ENCODE results near the gene WDFY3.

The WDFY3 gene

DNA sequence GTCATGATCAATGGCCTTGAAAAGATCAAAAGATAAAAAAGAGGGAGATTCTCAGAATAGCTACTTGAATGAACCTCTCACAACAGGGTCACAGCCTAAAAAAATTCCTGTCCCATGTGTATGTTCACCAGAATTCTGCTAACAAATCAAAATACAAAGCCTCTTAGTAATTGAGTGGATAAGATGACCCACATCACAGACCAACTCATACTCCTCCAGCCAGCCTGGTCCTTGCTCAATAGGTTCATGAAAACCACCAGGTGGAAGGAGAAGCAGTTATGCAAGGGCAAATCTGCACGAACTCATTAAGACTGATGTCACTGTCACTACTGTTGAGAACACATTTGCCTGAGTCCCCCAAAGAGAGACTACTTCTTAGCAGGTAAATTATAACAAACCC, 21.5 kb downstream of the WDFY3 start:
- DNase-seq = no peak

DNA sequence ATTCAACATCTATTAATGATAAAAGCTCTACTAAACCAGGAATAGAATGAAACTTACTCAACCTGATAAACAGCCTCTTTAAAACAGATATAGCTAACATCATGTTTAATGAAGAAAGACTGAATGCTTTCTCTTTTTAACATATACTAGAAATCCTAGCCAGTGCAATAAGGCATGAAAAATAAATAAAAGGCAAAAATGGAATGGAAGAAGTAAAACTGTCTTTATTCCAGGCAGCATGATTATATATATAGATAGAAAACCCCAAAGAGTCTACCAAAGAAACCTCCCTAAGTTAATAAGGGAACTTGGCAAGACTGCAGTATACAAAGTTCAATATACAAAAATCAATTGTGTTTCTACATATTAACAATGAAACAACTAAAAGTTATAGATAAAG, 25.5 kb downstream of the WDFY3 start:
- no peak for DNase-seq

- no peak for DNase-seq
These were observed 27.4 kb downstream of the WDFY3 start for GRCh38 chr4:84939113-84939512.

GRCh38 chr4:84938316-84938715, 28.2 kb downstream of the WDFY3 start:
- peak; percentile 51 for DNase-seq

- DNase-seq = no peak
These were observed 29.0 kb downstream of the WDFY3 start for GRCh38 chr4:84937381-84937977.

DNA sequence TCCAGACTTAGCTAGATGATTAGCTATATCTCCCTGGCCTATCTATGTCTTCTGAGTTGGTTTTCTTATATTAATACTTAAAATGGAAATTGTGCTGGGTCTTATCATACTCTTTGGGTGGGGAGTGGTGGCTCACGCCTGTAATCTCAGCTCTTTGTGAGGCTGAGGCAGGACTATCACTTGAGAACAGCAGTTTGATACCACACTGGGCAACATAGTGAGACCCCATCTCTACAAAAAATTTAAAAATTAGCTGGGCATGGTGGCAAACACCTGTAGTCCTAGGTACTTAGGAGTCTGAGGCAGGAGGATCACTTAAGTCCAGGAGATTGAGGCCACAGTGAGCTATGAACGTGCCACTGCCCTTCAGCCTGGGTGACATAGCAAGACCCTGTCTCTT, 30.4 kb downstream of the WDFY3 start:
- DNase-seq = no peak

- DNase-seq = no peak
These were observed 34.0 kb downstream of the WDFY3 start for GRCh38 chr4:84932462-84932861.

DNA sequence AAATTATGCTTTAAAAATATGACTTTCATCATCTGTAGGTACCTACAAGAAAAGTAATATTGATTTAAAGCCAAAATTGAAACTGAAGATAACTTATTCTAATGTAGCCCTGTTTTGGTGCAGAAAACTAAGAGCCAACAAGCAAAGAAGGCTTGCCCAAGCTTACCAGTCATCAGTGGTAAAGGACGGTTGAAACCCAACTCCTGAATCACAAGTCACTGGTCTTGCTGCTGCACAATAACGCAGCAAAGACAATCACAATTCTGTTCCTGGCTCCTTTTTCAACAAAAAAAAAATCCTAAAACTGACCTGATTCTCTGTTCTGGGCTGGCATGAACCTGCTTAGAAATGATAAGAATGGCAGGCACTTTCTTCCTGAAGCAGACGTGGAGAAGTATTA, 34.5 kb downstream of the WDFY3 start:
- DNase-seq = no peak

- no peak for DNase-seq
These were observed 35.2 kb downstream of the WDFY3 start for GRCh38 chr4:84931274-84931673.

- no peak for DNase-seq
These were observed 38.4 kb downstream of the WDFY3 start for GRCh38 chr4:84928089-84928488.

DNA sequence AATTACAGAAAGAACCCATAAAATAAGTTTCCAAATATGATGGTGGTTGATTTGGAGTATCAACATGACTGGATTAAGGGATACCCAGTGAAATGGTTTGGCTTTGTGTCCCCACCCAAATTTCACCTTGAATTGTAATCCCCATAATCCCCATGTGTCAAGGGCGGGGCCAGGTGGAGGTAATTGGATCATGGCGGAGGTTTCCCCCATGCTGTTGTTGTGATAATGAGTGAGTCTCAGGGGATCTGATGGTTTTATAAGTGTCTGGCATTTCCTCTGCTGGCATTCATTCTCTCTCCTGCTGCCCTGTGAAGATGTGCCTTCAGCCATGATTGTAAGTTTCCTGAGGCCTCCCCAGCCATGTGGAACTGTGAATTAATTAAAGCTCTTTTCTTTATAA, 39.1 kb downstream of the WDFY3 start:
- DNase-seq = no peak

DNA sequence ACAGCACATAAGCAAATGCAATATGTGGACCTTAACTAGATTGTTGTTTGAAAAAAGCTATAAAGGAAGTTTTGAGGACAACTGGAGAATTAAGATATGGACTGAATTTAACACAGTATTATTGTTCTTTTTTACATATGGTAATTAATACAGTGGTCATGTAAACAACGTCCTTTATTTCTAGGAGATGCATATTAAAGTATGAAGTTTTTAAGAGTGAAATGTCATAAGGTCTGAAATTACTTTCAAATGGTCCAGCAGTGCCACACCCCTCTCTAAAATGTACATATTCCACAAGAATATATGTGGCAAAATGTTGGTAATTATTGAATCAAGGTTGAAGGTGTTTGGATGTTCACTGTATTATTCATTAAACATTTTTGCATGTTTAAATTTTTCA, 40.9 kb downstream of the WDFY3 start:
- no peak for DNase-seq

GRCh38 chr4:84924434-84924833, 42.1 kb downstream of the WDFY3 start:
- DNase-seq = no peak

DNA sequence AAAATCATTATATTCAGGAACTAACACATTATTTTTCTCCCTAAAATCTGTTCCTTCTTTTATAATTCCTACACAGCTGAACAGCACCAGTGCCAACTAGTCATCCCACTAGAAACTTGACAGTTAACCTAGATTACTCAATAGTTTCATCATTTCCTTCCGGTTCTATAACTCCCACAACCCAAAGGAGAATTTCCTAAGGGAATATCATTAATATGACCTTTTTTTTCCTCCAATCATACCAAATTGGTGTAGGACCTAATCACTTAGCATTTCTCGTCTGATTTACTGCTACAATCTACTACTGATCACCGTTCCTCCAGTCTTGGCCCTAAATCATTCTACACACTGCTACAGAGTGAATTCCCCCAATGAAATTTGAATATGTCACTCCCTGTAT, 45.9 kb downstream of the WDFY3 start:
- peak; percentile 75 for DNase-seq

DNA sequence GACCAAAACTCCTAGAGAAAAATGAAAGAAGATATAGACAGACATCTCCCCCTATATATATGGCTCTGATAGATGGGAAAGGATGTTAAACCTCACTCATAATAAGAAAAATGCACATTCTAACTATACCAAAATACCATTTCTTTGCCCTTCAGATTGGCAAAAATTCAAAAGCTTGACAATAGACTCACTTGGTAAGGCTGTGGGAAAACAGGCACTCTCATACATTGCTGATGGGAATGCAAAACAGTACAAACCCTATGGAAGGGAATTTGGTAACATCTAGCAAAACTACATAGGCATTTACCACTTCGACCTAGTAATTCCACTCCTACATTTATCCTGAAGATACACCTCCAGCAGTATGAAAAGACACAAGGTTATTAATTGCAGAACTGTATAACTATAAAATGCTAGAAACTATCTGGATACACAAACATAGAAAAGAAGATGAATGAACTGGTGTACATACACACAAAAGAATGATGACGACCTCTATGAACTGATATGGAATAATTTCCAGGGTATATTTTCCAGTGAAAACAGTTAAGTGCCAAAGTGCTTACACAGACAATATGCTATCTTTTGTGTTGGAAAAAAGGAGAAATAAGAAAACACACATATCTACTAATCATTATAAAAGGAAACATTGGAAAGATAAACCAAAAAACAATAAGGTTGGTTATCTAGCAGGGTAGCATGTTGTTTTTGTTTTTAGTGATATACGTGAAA, 48.5 kb downstream of the WDFY3 start:
- DNase-seq = no peak

GRCh38 chr4:84917086-84917821, 49.2 kb downstream of the WDFY3 start:
- no peak for DNase-seq

DNA sequence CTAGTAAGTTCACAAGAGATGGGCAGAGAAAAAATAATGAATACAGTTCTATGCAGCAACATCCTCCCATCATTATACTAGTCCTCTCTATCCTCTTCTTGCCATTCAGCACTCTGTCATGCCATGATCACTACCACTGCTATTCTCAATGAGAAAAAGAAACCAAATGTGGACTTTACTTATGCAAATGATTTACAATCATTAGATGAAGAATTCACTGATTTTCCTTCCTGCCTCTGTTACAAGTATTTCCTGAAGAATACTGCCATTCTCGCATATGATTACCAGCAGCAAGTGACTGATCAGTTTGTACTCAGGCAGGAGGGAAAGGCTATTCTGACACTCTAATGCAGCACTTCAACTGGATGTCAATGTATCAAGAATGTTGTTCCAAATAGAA, 50.3 kb downstream of the WDFY3 start:
- no peak for DNase-seq

DNA sequence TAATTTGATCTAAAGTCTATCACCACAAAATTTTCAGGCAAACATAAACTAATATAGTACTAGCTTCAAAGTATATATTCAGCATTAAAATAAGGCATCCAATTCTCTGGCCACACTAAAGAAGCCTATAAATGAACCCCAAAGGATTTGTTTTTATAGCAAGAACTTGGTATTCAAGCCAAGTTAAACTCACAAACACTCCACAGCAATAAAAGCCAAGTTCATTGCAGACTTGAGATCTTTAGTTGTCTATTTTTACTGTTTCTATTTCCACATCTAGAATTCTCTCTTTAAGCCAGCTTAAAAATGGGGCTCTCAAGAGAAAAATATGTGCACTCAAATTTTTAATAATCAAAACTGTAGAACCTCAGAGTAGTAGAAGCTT, 51.1 kb downstream of the WDFY3 start:
- DNase-seq = no peak

- DNase-seq = no peak
These were observed 51.6 kb downstream of the WDFY3 start for GRCh38 chr4:84914686-84915395.

DNA sequence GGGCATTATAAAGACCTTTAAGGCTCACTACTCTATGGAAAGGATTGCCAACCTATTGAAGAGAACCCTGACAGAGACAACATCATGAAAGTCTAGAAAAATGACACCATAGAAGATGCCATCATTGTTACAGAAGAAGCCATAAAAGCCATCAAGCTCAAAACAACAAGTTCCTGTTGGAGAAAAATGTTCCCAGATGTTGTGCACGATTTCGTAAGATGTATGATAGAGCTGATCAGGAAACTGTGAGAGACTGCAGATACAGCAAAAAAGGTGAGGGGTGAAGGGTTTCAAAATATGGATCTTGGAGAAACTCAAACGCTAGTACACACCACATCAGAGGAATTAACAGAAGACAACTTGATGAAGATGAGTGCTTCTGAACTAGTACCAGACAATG, 53.3 kb downstream of the WDFY3 start:
- no peak for DNase-seq

GRCh38 chr4:84912741-84913140, 53.7 kb downstream of the WDFY3 start:
- DNase-seq = no peak

DNA sequence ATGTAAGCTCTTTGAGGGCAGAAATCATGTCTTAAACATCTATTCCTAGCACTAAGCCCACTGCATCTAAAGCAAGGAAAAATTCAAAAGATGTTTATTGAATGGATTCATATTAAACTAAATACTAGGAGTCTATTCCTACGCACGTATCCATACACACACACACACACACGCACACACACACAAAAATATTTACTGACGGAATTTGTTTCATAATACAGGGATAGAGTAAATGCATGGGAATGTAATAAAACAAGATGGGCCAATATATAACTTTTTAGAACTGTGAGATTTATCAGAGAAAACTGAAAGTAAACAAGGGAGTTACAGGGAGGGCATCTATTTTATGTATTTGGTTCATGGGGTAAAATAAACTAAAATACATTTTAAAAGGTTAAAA, 57.6 kb downstream of the WDFY3 start:
- peak; percentile 13 for DNase-seq

GRCh38 chr4:84907145-84907544, 59.3 kb downstream of the WDFY3 start:
- no peak for DNase-seq

DNA sequence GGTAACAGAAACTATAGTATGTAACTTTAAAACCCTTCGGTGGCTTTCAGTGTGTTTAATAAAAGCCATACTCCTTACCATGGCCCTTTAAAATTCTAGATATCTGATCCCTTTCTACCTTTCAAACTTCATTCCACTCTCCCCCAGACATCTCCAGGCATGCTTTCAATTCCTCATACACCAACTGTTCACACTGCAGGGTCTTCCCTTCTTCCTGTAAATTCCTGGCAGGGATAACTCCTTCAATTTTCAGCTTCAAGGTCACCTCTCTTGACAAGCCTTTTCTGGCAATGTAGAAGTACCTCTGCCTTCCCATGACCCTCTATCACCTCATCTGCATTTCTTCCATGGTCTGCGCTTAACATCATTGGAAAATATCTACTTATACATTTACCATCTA, 60.8 kb downstream of the WDFY3 start:
- DNase-seq = no peak
